CD14-positive monocyte (primary cell): ENCODE measurements around the gene NLRC3. TPM values are rescaled to one million over a fixed set of nuclear protein-coding genes. Genes with fewer than 3 reads are reported as not detected.

Experiments used
- DNase-seq, 3 donors: peaks; one replicate each; pipeline ENCODE4 v3.0.0-alpha.2; 2011 to 2022
- H2AFZ ChIP-seq: 2 replicates; pipeline ENCODE4 v1.6.0; 2012; ENCODE audit warnings: mild to moderate bottlenecking, low read depth, low read length, inconsistent platforms; ENCODE audit not compliant: insufficient read depth, poor library complexity, severe bottlenecking
- H3K27ac ChIP-seq, 2 donors: 1 replicate in 1 of 2; 2 replicates in 1 of 2; pipeline ENCODE4 v1.5.1; 2012 to 2013; ENCODE audit warnings: low read length in 2 of 2, control low read depth in 1 of 2, inconsistent platforms in 1 of 2, low read depth in 1 of 2, mild to moderate bottlenecking in 1 of 2
- H3K27me3 ChIP-seq, 2 donors: one replicate each; pipeline versions ENCODE4 v1.6.0 to v1.6.1; 2011 to 2013; ENCODE audit warnings: low read length in 2 of 2; ENCODE audit not compliant: control insufficient read depth in 2 of 2, insufficient read depth in 2 of 2
- H3K36me3 ChIP-seq, 2 donors: replicated peaks in 1 of 2; 1 replicate in 1 of 2; 2 replicates in 1 of 2; pipeline versions ENCODE4 v1.5.1 to v1.6.1; 2012 to 2013; ENCODE audit warnings: low read length in 2 of 2, control low read depth in 1 of 2, inconsistent platforms in 1 of 2, mild to moderate bottlenecking in 1 of 2; ENCODE audit not compliant: insufficient read depth in 2 of 2, control insufficient read depth in 1 of 2
- H3K4me1 ChIP-seq, 2 donors: 1 replicate in 1 of 2; 2 replicates in 1 of 2; pipeline versions ENCODE4 v1.5.1 to v1.6.1; 2012 to 2013; ENCODE audit warnings: low read length in 2 of 2, control low read depth in 1 of 2, inconsistent platforms in 1 of 2, mild to moderate bottlenecking in 1 of 2, moderate library complexity in 1 of 2; ENCODE audit not compliant: insufficient read depth in 2 of 2, control insufficient read depth in 1 of 2
- H3K4me2 ChIP-seq: replicated peaks from 2 replicates; pipeline ENCODE3; 2012; ENCODE audit warnings: low read length, moderate library complexity, mild to moderate bottlenecking; ENCODE audit not compliant: poor library complexity, severe bottlenecking; ENCODE audit errors: extremely low read depth
- H3K4me3 ChIP-seq, 3 experiments: fragments of 200-600 bp in 1 of 3; sonication (generic) in 1 of 3; replicated peaks in 1 of 3; 1 replicate in 2 of 3; 2 replicates in 1 of 3; pipeline ENCODE4 v1.5.1; 2011 to 2013; ENCODE audit warnings: low read length in 3 of 3, mild to moderate bottlenecking in 3 of 3, control low read depth in 2 of 3, low read depth in 2 of 3, inconsistent platforms in 1 of 3, moderate library complexity in 1 of 3
- H3K79me2 ChIP-seq: 2 replicates; pipeline ENCODE4 v1.6.0; 2012; ENCODE audit warnings: mild to moderate bottlenecking, control low read depth, inconsistent platforms, low read length, moderate library complexity; ENCODE audit not compliant: insufficient read depth
- H3K9ac ChIP-seq: 2 replicates; pipeline ENCODE4 v1.6.0; 2017; ENCODE audit warnings: low read length, mild to moderate bottlenecking; ENCODE audit not compliant: insufficient read depth, poor library complexity, severe bottlenecking
- H3K9me3 ChIP-seq, 2 donors: replicated peaks in 1 of 2; 1 replicate in 1 of 2; 2 replicates in 1 of 2; pipeline versions ENCODE4 v1.5.1 to v1.6.1; 2012 to 2013; ENCODE audit warnings: low read length in 2 of 2, control low read depth in 1 of 2; ENCODE audit not compliant: control insufficient read depth in 1 of 2, insufficient read depth in 1 of 2
- H4K20me1 ChIP-seq: 2 replicates; pipeline ENCODE4 v1.6.0; 2012; ENCODE audit warnings: mild to moderate bottlenecking, low read length, control low read depth, moderate library complexity; ENCODE audit not compliant: insufficient read depth
- H3K27ac Mint-ChIP-seq, 7 donors: one replicate each; pipeline ENCODE4 v1.8.0; 2020; ENCODE audit warnings: mild to moderate bottlenecking in 7 of 7, mixed read lengths in 7 of 7, moderate library complexity in 6 of 7, inconsistent platforms in 2 of 7
- H3K27me3 Mint-ChIP-seq, 3 donors: one replicate each; pipeline ENCODE4 v1.8.0; 2021 to 2022; ENCODE audit warnings: low read depth in 3 of 3, mild to moderate bottlenecking in 3 of 3, mixed read lengths in 3 of 3, moderate library complexity in 3 of 3, inconsistent platforms in 1 of 3
- H3K36me3 Mint-ChIP-seq, 2 donors: one replicate each; pipeline ENCODE4 v1.8.0; 2020; ENCODE audit warnings: mixed read lengths in 2 of 2, inconsistent platforms in 1 of 2, mild to moderate bottlenecking in 1 of 2
- H3K4me1 Mint-ChIP-seq: one replicate; pipeline ENCODE4 v1.8.0; 2020; ENCODE audit warnings: mild to moderate bottlenecking, mixed read lengths
- H3K4me3 Mint-ChIP-seq, 2 donors: one replicate each; pipeline ENCODE4 v1.8.0; 2020; ENCODE audit warnings: mild to moderate bottlenecking in 2 of 2, mixed read lengths in 2 of 2, moderate library complexity in 1 of 2
- H3K9me3 Mint-ChIP-seq, 7 donors: one replicate each; pipeline ENCODE4 v1.8.0; 2020 to 2022; ENCODE audit warnings: mixed read lengths in 7 of 7, mild to moderate bottlenecking in 6 of 7, moderate library complexity in 6 of 7, inconsistent platforms in 2 of 7
- CTCF ChIP-seq: fragments of 200-600 bp; IDR thresholded peaks from one replicate; pipeline ENCODE4 v1.8.0; 2022; ENCODE audit warnings: antibody characterized with exemption, mild to moderate bottlenecking
- WGBS: methylation state at CpG from one replicate; pipeline ENCODE4 v1.1.5; 2013; ENCODE audit warnings: missing lambda C conversion rate; ENCODE audit not compliant: insufficient coverage; 5-methylcytosine and 5-hydroxymethylcytosine counted together
- intact Hi-C, 2 donors: fragments of 100-400 bp; cut with micrococcal nuclease; formaldehyde crosslinking; loops; one replicate each; pipeline versions ENCODE4 v1.15.0 to v1.15.1; 2023
- polyA plus RNA-seq, 3 donors: library from polyadenylated mRNA; depleted of rRNA in 1 of 3; unstranded in 2 of 3; stranded (reverse) in 1 of 3; fragments of 300-500 nt in 2 of 3; fragments of >200 nt in 1 of 3; fragmentation: Illumina TruSeq in 2 of 3; gene quantifications; 1 replicate in 2 of 3; 2 replicates in 1 of 3; pipeline ENCODE4 v1.2.3, GENCODE V29; 2012 to 2021

NLRC3 gene
- polyA plus RNA-seq, 3 donors: 0.03 to 0.07 (median 0.06) TPM

- Histone ChIP-seq H3K36me3 (peaks cover 4 to 21% of the 10 kb centered on the region in 2 donors), H2AFZ (no peak overlapping the region), H3K4me3 (no peak overlapping the region)
Measured at GRCh38 chr16:3518292-3518985, 58.8 kb downstream of the NLRC3 start.

GRCh38 chr16:3515897-3516296 lies 61.3 kb downstream of the NLRC3 start:
- H3K79me2 ChIP-seq: no peaks in the 10 kb centered on the region

More at GRCh38 chr16:3518292-3518985, 58.8 kb downstream of the NLRC3 start:
- Histone ChIP-seq H3K79me2 (no peaks in the 10 kb centered on the region), H3K4me1 (no peaks in the 10 kb centered on the region), H3K4me2 (no peak overlapping the region), H3K27me3 (no peaks in the 10 kb centered on the region), H3K9me3 (no peaks in the 10 kb centered on the region), H3K9ac (no peak overlapping the region), H3K27ac (no peak overlapping the region), H4K20me1 (no peaks in the 10 kb centered on the region)
- peaks cover 27 to 34% of the 10 kb centered on the region in 2 donors for H3K36me3 Mint-ChIP-seq
- no peak overlapping the region for H3K27ac Mint-ChIP-seq
- intact Hi-C loops: no loop called here
- no peak for DNase-seq
- no peaks in the 10 kb centered on the region for H3K4me1 Mint-ChIP-seq
- H3K27me3 Mint-ChIP-seq: no peaks in the 10 kb centered on the region
- H3K4me3 Mint-ChIP-seq: no peak overlapping the region
- WGBS: 96% methylated on average over 4 of the region's 6 CpGs
- no peak for TF ChIP-seq CTCF
- H3K9me3 Mint-ChIP-seq: no peaks in the 10 kb centered on the region

More at GRCh38 chr16:3515897-3516296, 61.3 kb downstream of the NLRC3 start:
- intact Hi-C loops: no loop called here
- 100% methylated on average over 2 of the region's 4 CpGs for WGBS
- Histone ChIP-seq H3K4me2 (no peak overlapping the region), H3K4me3 (no peak overlapping the region), H3K27ac (no peak overlapping the region), H3K9me3 (no peaks in the 10 kb centered on the region), H3K9ac (no peak overlapping the region), H3K4me1 (no peaks in the 10 kb centered on the region), H3K27me3 (no peaks in the 10 kb centered on the region), H4K20me1 (no peaks in the 10 kb centered on the region), H2AFZ (no peak overlapping the region), H3K36me3 (peaks cover 0 to 14% of the 10 kb centered on the region in 2 donors)
- Mint-ChIP-seq H3K27ac (no peak overlapping the region), H3K36me3 (peaks cover 25 to 33% of the 10 kb centered on the region in 2 donors), H3K4me3 (no peak overlapping the region), H3K9me3 (peaks cover 0 to 2% (median 0%) of the 10 kb centered on the region in 7 donors), H3K4me1 (no peaks in the 10 kb centered on the region), H3K27me3 (no peaks in the 10 kb centered on the region)
- DNase-seq: no peak
- no peak for TF ChIP-seq CTCF
